WERI-Rb-1 (cell line): ENCODE data around the gene CD200R1.

Experiments used
- DNase-seq: peaks from one replicate; pipeline ENCODE4 v3.0.0-alpha.2; 2020
- H3K27ac ChIP-seq: fragments of 250-450 bp; sonication (Bioruptor Pico); 2 replicates; pipeline ENCODE4 v1.5.1; 2020; ENCODE audit warnings: mild to moderate bottlenecking, moderate library complexity
- H3K27me3 ChIP-seq: fragments of 250-450 bp; sonication (Bioruptor Pico); 2 replicates; pipeline ENCODE4 v1.5.1; 2021; ENCODE audit warnings: mild to moderate bottlenecking, low read depth, moderate library complexity; ENCODE audit not compliant: insufficient read depth, severe bottlenecking
- H3K36me3 ChIP-seq: fragments of 250-450 bp; sonication (Bioruptor Pico); 2 replicates; pipeline ENCODE4 v1.5.1; 2020; ENCODE audit warnings: mild to moderate bottlenecking, moderate library complexity
- H3K4me3 ChIP-seq: 2 replicates; pipeline ENCODE4 v1.5.1; 2011; ENCODE audit warnings: low read depth, mild to moderate bottlenecking, control low read depth, low read length
- H3K9me3 ChIP-seq: fragments of 250-450 bp; sonication (Bioruptor Pico); 2 replicates; pipeline ENCODE4 v1.5.1; 2021; ENCODE audit warnings: mild to moderate bottlenecking, moderate library complexity; ENCODE audit not compliant: severe bottlenecking
- TF ChIP-seq, protein P1 (sequence below): IDR thresholded peaks from 2 replicates; pipeline ENCODE4 v1.5.1; 2011; ENCODE audit warnings: low read depth, mild to moderate bottlenecking, control low read depth, inconsistent platforms, low read length

Gene CD200R1

GRCh38 chr3:112900113-112900512, 74.8 kb downstream of the CD200R1 start:
- H3K36me3 ChIP-seq, result no peaks in the 10 kb centered on the region
- H3K27me3 ChIP-seq, result peaks cover 15% of the 10 kb centered on the region
- DNase-seq, result no peak
- no peak overlapping the region for H3K4me3 ChIP-seq
- no peak overlapping the region for H3K27ac ChIP-seq
- TF ChIP-seq, protein P1, sequence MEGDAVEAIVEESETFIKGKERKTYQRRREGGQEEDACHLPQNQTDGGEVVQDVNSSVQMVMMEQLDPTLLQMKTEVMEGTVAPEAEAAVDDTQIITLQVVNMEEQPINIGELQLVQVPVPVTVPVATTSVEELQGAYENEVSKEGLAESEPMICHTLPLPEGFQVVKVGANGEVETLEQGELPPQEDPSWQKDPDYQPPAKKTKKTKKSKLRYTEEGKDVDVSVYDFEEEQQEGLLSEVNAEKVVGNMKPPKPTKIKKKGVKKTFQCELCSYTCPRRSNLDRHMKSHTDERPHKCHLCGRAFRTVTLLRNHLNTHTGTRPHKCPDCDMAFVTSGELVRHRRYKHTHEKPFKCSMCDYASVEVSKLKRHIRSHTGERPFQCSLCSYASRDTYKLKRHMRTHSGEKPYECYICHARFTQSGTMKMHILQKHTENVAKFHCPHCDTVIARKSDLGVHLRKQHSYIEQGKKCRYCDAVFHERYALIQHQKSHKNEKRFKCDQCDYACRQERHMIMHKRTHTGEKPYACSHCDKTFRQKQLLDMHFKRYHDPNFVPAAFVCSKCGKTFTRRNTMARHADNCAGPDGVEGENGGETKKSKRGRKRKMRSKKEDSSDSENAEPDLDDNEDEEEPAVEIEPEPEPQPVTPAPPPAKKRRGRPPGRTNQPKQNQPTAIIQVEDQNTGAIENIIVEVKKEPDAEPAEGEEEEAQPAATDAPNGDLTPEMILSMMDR, result no peak
- H3K9me3 ChIP-seq, result peaks cover 12% of the 10 kb centered on the region

GRCh38 chr3:112897791-112898190, 77.1 kb downstream of the CD200R1 start:
- Histone ChIP-seq H3K36me3 (no peaks in the 10 kb centered on the region), H3K9me3 (peaks cover 2% of the 10 kb centered on the region), H3K4me3 (no peak overlapping the region), H3K27me3 (peaks cover 27% of the 10 kb centered on the region), H3K27ac (no peak overlapping the region)
- no peak for DNase-seq
- TF ChIP-seq, protein P1, result no peak

DNA sequence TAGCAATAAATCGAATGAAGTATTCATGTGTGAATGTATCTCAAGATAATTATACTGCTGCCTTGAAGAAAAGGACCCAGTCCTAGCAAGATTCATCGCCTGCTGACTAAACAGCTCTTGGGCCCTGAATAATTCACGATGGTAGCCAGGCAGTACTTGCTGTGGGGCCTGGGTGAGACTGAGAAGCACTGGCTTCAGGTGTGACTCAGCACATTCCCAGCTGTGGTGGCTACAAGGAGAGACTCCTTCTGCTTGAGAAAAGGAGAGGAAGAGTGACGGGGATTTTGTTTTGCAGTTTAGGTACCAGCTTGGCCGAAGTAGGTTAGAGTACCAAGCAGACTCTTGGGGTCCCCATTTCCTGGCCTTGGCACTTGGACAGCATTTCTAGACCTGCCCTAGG, 80.6 kb downstream of the CD200R1 start:
- Histone ChIP-seq H3K9me3 (no peaks in the 10 kb centered on the region), H3K27ac (no peak overlapping the region), H3K27me3 (peaks cover 51% of the 10 kb centered on the region), H3K4me3 (no peak overlapping the region), H3K36me3 (no peaks in the 10 kb centered on the region)
- DNase-seq, result no peak
- TF ChIP-seq, protein P1, result no peak

- Histone ChIP-seq H3K27ac (no peak overlapping the region), H3K4me3 (no peak overlapping the region), H3K36me3 (no peaks in the 10 kb centered on the region), H3K27me3 (peaks cover 48% of the 10 kb centered on the region), H3K9me3 (no peaks in the 10 kb centered on the region)
- TF ChIP-seq, protein P1, result no peak
- no peak for DNase-seq
These were observed 85.5 kb downstream of the CD200R1 start for GRCh38 chr3:112889357-112889756.

GRCh38 chr3:112888381-112889085, 86.4 kb downstream of the CD200R1 start:
- DNase-seq, result no peak
- TF ChIP-seq, protein P1, result no peak
- H3K27ac ChIP-seq, result no peak overlapping the region

DNA sequence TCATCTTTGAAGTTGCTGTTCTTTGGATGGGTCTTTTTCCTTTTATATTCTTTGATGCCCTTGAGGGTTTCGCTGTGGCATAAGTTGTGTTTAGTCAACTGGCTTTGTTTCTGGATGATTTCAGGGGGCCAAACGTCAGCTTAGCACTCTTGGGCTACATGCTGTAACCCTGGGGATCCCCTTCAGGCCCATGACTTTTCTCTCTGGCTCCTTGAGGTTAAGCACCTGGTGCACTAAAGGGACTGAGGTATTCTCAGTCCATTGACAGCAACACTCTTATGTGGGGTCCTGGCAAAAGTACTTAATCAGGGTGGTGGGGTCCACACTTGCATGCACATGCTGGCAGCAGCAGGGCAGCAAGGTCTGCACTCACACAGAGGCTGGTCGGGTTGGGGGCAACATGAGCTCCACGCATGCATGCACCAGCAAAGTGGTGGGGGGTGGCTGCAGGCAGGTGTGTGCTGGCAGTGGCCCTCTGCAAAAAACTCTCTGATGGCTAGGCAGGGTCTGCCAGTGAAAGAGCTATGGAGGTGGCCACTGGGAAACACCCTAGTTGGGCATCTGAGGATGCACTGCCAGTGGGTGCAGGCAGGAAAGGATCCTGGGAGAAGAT, 90.1 kb downstream of the CD200R1 start:
- H3K4me3 ChIP-seq, result no peak overlapping the region
- TF ChIP-seq, protein P1, result no peak
- no peak overlapping the region for H3K27ac ChIP-seq
- peaks cover 29% of the 10 kb centered on the region for H3K27me3 ChIP-seq
- DNase-seq, result no peak
- no peaks in the 10 kb centered on the region for H3K9me3 ChIP-seq
- no peaks in the 10 kb centered on the region for H3K36me3 ChIP-seq

More at GRCh38 chr3:112888381-112889085, 86.4 kb downstream of the CD200R1 start:
- Histone ChIP-seq H3K27me3 (peaks cover 43% of the 10 kb centered on the region), H3K9me3 (no peaks in the 10 kb centered on the region), H3K36me3 (no peaks in the 10 kb centered on the region), H3K4me3 (no peak overlapping the region)
